ENCODE measurements around the gene EMB. TPM values are rescaled to one million over a fixed set of nuclear protein-coding genes. Genes with fewer than 3 reads are reported as not detected.
"Not testable (repeated sequence)": the region's sequence is repeated elsewhere in the genome, so short reads cannot be mapped to it uniquely, and the experiment has no call there.

Gene EMB
- total RNA-seq, 1 experiment from 2014 or later, result 1.3 TPM

DNA sequence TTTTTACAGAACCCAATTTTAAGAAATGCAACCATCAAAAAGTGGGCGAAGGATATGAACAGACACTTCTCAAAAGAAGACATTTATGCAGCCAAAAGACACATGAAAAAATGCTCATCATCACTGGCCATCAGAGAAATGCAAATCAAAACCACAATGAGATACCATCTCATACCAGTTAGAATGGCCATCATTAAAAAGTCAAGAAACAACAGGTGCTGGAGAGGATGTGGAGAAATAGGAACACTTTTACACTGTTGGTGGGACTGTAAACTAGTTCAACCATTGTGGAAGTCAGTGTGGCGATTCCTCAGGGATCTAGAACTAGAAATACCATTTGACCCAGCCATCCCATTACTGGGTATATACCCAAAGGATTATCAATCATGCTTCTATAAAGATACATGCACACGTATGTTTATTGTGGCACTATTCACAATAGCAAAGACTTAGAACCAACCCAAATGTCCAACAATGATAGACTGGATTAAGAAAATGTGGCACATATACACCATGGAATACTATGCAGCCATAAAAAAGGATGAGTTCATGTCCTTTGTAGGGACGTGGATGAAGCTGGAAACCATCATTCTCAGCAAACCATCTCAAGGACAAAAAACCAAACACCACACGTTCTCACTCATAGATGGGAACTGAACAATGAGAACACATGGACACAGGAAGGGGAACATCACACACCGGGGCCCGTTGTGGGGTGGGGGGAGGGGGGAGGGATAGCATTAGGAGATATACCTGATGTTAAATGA lies 19.7 kb downstream of the EMB start:
- DNase-seq (ENCODE audit: low read depth), result not testable (repeated sequence)

DNA sequence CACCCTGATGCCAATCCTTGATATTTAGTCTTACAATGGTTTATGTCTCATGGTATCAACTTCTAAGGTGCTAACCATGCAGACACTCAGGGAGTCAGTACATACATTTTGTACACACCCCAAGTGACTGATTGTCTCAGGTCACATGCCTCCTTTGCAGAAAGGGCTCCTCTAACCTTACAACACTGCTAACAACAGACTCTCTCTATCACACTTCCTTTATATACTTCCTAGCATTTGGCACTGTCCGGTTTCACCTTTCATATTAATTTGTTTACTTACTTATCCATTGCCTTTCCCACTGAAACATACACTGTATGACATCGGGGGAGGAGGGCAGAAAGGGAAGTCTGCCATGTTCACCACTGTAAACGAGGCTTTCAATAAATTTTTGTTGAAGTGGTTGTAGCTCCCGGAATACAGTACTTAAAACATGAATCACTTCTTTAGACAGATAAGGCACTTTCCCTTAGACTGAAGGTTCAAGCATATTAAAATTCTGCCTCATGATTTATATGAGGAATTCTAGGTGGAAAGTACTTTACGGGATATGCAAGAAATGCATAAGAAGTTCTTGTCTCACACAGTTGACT lies 20.6 kb downstream of the EMB start:
- peak; percentile 2 for DNase-seq (ENCODE audit: low read depth)

DNA sequence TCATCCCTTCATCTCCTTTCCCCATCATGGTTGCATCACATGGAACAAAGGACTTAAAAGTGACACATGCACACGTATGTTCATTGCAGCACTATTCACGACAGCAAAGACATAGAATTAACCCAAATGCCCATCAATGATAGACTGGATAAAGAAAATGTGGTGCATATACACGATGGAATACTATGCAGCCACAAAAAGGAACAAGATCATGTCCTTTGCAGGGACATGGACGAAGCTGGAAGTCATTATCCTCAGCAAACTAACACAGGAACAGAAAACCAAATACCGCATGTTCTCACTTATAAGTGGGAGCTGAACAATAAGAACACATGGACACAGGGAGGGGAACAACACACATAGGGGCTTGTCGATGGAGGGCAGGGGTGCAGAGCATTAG lies 21.4 kb downstream of the EMB start:
- DNase-seq (ENCODE audit: low read depth), result not testable (repeated sequence)

DNA sequence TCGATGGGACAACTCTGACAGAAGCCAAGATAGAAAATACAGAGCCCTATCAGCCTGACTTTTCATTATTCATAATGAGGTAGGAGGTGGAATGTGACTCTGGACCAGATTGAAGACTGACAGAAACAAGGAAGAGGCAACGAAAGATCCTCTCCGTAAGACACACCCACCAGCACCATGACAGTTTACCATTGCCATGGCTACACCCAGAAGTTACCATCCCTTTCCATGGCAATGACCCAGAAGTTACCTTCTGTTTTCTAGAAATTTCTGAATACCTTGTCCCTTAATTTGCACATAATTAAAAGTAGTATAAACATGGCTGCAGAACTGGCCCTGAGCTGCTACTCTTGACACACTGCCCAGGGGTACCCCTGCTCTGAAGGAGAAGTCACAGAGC lies 24.5 kb downstream of the EMB start:
- not testable (repeated sequence) for DNase-seq (ENCODE audit: low read depth)

DNA sequence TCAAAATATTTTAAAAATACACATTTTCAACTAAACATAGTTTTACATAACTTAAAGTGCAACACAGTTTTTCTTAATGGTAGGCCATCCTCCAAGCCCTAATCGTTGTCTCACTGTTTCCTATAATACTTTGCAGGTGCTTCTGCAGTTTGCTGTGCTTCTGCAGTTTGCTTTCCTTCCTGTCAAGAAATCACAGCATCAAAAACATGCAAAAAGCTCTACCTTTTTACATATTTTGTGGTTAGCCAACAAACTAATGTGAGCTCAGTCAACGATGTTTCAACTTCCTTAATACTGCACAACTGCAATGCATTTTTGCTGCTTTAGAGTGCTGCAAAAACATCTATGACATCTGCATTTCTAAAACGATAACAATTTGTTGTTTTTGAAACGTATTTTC lies 25.2 kb downstream of the EMB start:
- DNase-seq (ENCODE audit: low read depth), result no peak

DNA sequence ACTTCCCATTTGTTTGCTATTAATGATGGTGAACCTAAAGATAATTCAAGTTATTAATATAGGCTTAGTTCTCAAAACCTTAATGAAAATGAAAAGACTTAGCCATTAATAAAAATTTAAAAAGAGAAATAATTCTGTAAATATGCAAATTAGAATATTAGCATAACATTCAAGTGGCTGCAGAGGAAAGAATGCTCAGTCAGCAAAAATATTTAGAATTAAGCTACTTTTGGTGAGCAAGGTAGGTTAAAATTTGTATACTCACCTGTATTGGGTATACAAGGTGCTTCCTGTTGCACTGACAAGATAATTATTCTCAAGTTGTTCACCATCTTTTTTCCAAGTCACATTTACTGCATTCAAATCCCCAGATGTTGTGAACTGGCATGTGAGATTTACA lies 30.2 kb downstream of the EMB start:
- DNase-seq (ENCODE audit: low read depth), result not testable (repeated sequence)

DNA sequence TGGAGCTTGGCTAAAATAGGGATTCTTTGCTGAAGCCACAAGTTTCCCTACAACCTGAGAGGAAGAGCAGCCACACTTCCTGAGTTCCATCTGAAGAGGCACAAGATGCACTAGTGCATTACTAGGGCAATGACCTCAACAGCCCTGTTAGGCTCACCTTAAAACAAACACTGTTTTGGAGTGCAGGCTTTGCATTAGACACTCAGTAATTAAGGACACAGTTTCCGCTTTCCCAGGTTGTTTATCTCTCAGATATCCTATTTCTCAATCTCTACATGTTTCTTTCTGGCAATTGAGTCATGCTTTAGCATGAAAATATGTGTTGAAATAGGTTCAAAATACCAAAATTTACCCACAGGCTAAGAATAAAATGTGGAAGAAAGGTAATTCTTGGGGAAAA lies 34.2 kb downstream of the EMB start:
- DNase-seq (ENCODE audit: low read depth), result no peak

DNA sequence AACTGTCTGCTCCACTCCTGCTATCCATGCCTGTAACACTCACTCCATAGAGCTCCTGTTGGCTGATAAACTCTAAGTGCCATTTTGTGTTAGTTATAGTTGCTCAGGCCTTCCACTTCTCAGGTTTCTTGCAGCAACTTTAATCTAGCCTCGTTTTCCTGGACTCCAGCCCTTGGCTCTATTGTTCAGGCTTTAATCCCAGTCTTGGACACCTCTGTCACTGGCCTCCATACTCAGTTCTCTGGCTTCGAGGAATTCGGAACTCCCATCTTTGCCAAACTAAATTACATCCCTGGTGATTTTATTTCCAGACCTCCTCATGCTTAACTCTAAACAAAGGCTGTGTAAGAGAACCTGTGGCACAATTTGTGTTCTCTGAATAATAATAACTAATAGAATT lies 39.8 kb downstream of the EMB start:
- no peak for DNase-seq (ENCODE audit: low read depth)

DNA sequence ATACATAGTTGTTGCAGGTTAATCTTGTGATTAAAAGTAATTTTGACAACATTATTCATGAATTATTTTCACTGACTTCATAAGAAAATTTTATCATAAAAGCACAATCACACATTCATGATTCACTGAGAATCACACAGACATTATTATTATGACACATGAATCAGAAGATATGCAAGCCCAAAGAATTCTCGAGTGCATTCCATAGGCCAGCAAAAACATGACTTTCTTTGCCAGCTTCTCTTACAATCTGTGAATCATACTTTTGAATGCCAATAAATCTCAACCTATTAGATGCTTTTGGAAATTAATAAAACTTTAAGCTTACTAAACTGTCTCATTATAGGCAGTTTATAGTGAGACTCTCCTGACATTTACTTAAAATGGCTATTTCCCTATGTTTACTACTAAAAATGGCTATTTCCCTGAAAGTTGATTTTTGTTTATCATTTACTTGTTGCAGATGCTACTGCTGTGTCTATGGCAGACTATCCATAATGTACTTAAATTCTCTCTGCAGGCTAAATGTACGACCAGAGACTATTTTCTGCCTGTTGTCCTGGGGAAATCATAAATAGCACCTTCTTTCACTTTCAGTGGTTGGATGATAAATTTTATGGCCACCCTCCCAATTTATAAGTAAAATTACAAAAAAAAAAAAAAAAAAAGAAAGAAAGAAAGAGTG lies 47.0 kb downstream of the EMB start:
- DNase-seq (ENCODE audit: low read depth), result peak; percentile 14

DNA sequence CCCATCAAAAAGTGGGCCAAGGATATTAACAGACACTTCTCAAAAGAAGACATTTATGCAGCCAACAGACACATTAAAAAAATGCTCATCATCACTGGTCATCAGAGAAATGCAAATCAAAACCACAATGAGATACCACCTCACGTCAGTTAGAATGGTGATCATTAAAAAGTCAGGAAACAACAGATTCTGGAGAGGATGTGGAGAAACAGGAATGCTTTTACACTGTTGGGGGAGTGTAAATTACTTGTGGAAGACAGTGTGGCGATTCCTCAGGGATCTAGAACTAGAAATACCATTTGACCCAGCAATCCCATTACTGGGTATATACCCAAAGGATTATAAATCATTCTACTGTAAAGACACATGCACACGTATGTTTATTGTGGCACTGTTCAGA lies 48.8 kb downstream of the EMB start:
- not testable (repeated sequence) for DNase-seq (ENCODE audit: low read depth)

DNA sequence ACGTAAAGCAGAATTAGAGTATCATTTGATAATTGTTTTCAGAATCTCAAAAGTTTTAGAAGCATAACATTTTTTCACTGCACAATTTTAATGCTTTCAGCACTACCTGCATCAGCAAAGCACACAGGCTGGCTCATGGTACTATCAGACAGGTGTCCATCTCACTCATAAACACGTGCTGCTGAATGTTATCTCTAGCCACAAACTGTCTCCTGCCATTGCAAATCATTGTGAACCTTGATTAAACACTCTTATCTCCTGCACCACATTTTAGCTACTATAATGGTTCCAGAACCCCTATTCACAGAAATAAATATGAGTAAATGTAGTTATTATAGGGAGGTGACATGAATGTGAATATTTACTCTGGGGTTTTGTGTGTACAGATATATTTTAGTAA lies 56.7 kb downstream of the EMB start:
- DNase-seq (ENCODE audit: low read depth), result not testable (repeated sequence)

DNA sequence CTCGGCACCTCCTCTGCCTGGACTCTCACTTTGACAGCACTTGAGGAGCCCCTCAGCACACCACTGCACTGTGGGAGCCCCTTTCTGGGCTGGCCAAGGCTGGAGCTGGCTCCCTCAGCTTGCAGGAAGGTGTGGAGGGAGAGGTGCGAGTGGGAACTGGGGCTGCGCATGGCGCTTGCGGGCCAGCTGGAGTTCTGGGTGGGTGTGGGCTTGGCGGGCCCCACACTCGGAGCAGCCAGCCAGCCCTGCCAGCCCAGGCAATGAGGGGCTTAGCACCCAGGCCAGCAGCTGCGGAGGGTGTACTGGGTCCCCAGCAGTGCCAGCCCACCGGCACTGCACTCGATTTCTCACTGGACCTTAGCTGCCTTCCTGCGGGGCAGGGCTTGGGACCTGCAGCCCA lies 64.4 kb downstream of the EMB start:
- not testable (repeated sequence) for DNase-seq (ENCODE audit: low read depth)

DNA sequence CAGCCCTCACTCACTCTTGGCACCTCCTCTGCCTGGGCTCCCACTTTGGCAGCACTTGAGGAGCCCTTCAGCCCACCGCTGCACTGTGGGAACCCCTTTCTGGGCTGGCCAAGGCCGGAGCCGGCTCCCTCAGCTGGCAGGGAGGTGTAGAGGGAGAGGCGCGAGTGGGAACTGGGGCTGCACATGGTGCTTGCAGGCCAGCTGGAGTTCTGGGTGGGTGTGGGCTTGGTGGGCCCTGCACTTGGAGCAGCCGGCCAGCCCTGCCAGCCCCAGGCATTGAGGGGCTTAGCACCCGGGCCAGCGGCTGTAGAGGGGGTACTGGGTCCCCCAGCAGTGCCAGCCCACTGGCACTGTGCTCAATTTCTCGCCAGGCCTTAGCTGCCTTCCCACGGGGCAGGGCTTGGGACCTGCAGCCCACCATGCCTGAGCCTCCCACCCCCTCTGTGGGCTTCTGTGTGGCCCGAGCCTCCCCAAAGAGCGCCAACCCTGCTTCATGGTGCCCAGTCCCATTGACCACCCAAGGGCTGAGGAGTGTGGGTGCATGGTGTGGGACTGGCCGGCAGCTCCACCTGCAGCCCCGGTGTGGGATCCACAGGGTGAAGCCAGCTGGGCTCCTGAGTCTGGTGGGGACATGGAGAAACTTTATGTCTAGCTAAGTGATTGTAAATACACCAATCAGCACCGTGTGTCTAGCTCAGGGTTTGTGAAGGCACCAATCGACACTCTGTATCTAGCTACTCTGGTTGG lies 71.6 kb downstream of the EMB start:
- DNase-seq (ENCODE audit: low read depth), result not testable (repeated sequence)

DNA sequence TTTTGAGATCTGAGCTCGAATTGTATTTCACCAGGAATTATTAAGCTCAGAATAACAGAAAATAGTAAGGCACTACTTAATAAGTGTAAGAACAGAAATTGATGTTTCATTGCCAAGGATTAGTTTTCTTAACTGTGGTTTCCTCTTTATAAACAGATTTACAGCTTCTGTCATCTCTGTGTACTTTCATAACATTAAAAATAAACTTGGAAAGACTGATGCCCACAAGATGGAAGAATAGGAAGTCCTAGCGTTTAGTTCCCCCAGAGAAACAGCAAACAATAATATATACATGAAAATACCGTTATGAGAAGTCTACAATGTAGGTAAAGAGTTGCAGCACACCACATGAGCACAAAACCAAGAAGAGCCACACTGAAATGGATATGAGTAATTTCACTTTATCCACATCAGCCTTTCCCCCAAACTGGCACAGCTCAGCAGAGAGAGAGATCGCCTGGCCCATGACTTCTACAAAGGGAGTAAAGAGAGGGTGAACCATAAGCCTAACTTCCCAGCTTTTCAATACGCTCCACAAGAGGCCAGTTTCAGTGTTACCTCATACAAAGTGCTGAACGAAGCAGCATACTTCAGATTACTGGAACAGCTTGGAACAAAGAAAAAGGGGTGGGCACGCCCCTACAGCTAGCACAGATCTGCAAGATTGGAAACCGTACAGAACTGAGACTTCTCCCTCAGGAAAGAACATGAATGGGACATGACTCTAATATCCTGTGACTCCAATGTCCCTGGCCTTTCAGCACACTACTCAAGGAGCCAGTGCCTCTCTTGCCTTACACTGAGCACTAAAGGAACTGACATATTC lies 75.4 kb downstream of the EMB start:
- DNase-seq (ENCODE audit: low read depth), result no peak

DNA sequence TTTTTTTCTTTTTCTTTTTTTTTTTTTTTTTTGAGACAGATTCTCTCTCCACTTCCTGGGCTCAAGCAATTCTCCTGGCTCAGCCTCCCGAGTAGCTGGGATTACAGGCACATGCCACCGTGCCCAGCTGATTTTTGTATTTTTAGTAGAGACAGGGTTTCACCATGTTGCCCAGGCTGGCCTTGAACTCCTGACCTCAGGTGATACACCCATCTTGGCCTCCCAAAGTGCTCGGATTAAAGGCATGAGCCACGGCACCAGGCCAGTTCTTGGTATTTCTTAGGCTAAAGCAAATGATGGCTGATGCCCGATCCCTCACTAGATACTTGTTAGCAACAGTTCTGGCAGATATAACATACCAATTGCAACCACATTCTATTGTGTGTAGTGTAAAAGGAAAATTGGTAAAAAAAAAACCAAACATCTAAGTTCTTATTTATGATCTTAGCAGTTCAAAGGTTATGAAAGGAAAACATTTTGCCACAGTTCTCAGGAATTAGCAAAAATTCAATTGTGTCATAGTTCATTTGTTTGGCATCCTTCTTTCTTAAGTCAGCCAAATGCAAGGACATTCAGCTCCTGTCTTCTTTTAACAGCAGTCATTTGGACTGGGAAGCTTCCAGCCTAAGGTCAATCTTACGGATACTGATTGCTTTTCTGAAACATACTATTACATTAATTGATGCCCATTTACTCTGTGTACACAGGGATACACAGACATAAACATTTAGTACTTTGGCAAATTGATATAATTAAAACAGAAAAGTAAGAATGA lies 76.4 kb downstream of the EMB start:
- DNase-seq (ENCODE audit: low read depth), result not testable (repeated sequence)

DNA sequence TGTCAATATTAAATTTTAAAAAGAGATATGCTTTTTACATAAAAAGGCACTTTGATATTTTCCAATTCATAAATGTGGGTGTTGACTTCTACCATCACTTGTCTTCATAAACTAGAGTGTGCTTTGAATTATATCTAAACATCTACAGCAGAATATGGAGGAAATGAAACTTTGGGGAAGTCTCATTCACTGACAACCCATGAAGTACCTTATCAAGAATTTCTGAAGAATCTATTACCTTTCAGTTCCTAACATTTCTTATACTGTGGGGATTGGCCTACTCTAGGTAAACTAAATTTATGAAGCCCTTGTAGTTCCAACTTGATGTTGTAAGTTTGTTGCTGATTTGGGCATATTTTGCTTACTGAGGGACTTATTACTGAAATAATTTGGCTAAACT lies 81.9 kb downstream of the EMB start:
- no peak for DNase-seq (ENCODE audit: low read depth)

DNA sequence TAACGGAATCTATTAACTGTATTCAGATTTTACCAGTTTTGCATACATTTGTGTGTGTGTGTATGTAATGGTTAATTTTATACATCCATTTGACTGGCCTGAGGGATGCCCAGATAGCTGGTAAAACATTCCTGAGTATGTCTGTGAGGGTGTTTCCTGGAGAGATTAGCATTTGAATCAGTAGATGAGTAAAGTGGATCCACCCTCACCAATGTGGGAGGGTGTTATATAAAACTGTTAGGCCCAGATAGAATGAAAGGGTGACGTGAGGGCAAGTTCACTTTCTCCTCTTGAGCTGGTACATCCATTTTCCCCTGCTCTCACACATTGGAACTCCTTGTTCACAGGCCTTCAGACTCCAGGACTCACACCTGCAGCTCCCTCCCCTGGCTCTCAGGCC lies 88.7 kb downstream of the EMB start:
- no peak for DNase-seq (ENCODE audit: low read depth)

Data from M059J (cell line).